ENCODE results near the gene ZNF92.

ZNF92 gene

GRCh38 chr7:65444205-65444842, 70.7 kb downstream of the ZNF92 start:
- POLR2A ChIA-PET = interaction anchor here (0.8 kb wide), 1 partner anchor 71 kb away, joined by 3 read pairs; the partner anchor contains the start of gene ZNF92

GRCh38 chr7:65444899-65445823, 71.5 kb downstream of the ZNF92 start:
- peaks cover 16% of the 10 kb centered on the region for H3K4me1 ChIP-seq (ENCODE audit: control insufficient read depth, insufficient read depth, low read length)
- H3K27ac ChIP-seq (ENCODE audit: extremely low read depth, low read depth, low read length) = no peak overlapping the region
- ChIA-PET POLR2A (interaction anchor here (0.8 kb wide), 1 partner anchor 72 kb away, joined by 3 read pairs; the partner anchor contains the start of gene ZNF92), CTCF (no interaction called here)
- no peak overlapping the region for H3K4me3 ChIP-seq (ENCODE audit: low read depth, low read length)
- no peaks in the 10 kb centered on the region; the same call in 1 of the 2 replicates for H3K9me3 ChIP-seq (ENCODE audit: control insufficient read depth, insufficient read depth, low read depth, low read length)
- no peaks in the 10 kb centered on the region for H3K36me3 ChIP-seq (ENCODE audit: control insufficient read depth in 2 of 2, insufficient read depth in 1 of 2, low read length in 2 of 2)
- no peak for TF ChIP-seq ZNF843 (tag by site-specific recombination; IDR thresholded peaks at IDR 0.05)
- TF ChIP-seq ZNF624 (tag by site-specific recombination; IDR thresholded peaks at IDR 0.05) = no peak
- TF ChIP-seq ZNF658 (tag by site-specific recombination; IDR thresholded peaks at IDR 0.05) = no peak
- no peak for TF ChIP-seq ZNF37A (tag by site-specific recombination; IDR thresholded peaks at IDR 0.05)
- TF ChIP-seq ZNF133 (tag by site-specific recombination; IDR thresholded peaks at IDR 0.05) = no peak
- TF ChIP-seq ZNF473 (tag by site-specific recombination; IDR thresholded peaks at IDR 0.05) = no peak
- no peak for TF ChIP-seq SETDB1 (IDR thresholded peaks at IDR 0.05; ENCODE audit: insufficient read length, low read length)
- no peak for TF ChIP-seq ZNF169 (tag by site-specific recombination; IDR thresholded peaks at IDR 0.05)
- no peak for TF ChIP-seq ZNF518A (tag by site-specific recombination; conservative IDR thresholded peaks at IDR 0.05; ENCODE audit: low read depth)
- TF ChIP-seq ZNF521 (tag by site-specific recombination; IDR thresholded peaks at IDR 0.05) = no peak
- no peak for TF ChIP-seq ZSCAN23 (tag by site-specific recombination; IDR thresholded peaks at IDR 0.05)
- TF ChIP-seq ZNF433 (tag by site-specific recombination; IDR thresholded peaks at IDR 0.05; ENCODE audit: low read depth) = no peak
- TF ChIP-seq REST (tag by site-specific recombination; IDR thresholded peaks at IDR 0.05) = no peak
- no peak for TF ChIP-seq OVOL3 (tag by site-specific recombination; IDR thresholded peaks at IDR 0.05)

More at GRCh38 chr7:65444205-65444842, 70.7 kb downstream of the ZNF92 start:
- no peaks in the 10 kb centered on the region for H3K36me3 ChIP-seq (ENCODE audit: control insufficient read depth in 2 of 2, insufficient read depth in 1 of 2, low read length in 2 of 2)
- TF ChIP-seq ZNF548 (tag by site-specific recombination; IDR thresholded peaks at IDR 0.05) (no peak), ZNF785 (tag by site-specific recombination; IDR thresholded peaks at IDR 0.05) (no peak), ZNF175 (tag by site-specific recombination; IDR thresholded peaks at IDR 0.05) (no peak), ZNF266 (tag by site-specific recombination; IDR thresholded peaks at IDR 0.05; ENCODE audit: low read depth) (no peak), ZNF19 (tag by site-specific recombination; IDR thresholded peaks at IDR 0.05; ENCODE audit: low read depth) (no peak), KLF7 (tag by site-specific recombination; IDR thresholded peaks at IDR 0.05; ENCODE audit: borderline replicate concordance) (no peak), ZNF449 (tag by site-specific recombination; IDR thresholded peaks at IDR 0.05) (no peak), PBX3 (CRISPR knock-in tag; IDR thresholded peaks at IDR 0.05) (no peak)
- H3K9me3 ChIP-seq (ENCODE audit: control insufficient read depth, insufficient read depth, low read depth, low read length) = no peaks in the 10 kb centered on the region; the same call in 1 of the 2 replicates
- no peak overlapping the region for H3K4me3 ChIP-seq (ENCODE audit: low read depth, low read length)
- CTCF ChIA-PET = no interaction called here
- H3K4me1 ChIP-seq (ENCODE audit: control insufficient read depth, insufficient read depth, low read length) = peaks cover 12% of the 10 kb centered on the region
- H3K27ac ChIP-seq (ENCODE audit: extremely low read depth, low read depth, low read length) = no peak overlapping the region

Data from HEK293 (cell line).